Activated CD4-positive, alpha-beta T cell treated with anti-CD3 and anti-CD28 coated beads, Interleukin-2, amount 50 U/mL, for 48 hours (primary cell): ENCODE results near the gene SDCBP2.
"Not testable (repeated sequence)": the region's sequence is repeated elsewhere in the genome, so short reads cannot be mapped to it uniquely, and the experiment has no call there.

Source experiments
- DNase-seq, 2 experiments: peaks; one replicate each; pipeline ENCODE4 v3.0.0-alpha.2; 2020

Gene SDCBP2

DNA sequence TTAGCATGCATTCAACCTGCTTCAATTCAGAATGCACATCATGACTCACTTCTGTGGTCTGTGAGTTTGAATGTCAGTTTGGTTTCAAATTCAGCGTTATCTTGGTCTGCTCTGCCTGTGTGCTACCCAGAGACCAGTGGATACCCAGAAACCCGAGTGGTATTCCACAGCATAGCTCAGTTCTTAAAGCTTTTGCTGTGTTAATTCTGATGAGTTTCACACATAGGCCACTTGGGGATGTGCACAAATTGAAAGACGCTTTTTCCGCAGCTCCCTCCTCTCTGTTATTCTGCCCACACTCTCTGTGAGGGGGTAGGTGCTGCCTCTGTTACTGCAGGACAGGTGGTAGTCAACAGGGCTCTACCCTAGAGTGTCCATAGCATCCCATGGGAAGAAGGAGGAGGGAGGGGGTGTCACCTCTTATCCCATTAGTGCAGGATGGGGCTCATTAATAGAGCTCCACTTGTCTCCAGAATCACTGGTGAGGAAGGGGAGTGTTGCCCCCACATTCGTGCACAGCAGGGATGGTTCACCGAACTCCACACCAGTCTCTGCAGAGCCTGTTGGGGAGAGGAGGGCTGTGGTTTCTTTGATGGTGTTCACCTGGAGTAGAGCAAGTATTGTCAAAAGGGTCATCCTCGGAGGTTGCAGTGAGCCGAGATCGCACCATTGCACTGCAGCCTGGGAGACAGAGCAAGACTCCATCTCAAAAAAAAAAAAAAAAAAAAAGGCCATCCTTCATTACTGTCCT, 29.2 kb upstream of the SDCBP2 start:
- DNase-seq = peak; percentile 12 to 52

- no peak for DNase-seq
Observed at GRCh38 chr20:1353956-1354355, 25.0 kb upstream of the SDCBP2 start.

DNA sequence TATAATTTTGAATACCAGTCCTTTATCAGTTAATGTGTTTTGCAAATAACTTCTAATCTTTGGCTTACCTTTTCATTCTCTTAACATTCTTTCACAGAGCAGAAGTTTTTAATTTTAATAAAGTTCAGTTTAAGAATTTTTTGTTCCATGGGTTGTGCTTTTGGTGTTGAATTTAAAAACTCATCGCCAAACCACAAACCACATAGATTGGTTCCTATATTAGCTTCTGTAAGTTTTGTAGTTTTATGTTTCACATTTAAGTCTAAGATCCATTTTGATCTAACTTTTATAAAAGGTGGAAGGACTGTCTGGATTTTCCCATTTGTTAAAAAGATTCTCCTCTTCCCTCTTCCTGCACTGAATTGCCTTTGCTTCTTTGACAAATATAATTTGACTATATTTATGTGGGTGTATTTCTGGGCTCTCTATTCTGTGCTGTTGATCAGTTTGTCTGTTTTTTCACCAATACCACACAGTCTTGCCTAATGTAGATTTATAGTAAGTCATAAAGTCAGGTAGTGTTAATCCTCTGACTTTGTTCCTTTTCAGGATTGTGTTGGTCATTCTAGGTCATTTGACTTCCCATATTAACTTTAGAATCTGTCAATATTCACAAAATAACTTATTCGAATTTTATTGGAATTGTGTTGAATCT, 17.5 kb upstream of the SDCBP2 start:
- DNase-seq = no peak

GRCh38 chr20:1345756-1346093, 16.8 kb upstream of the SDCBP2 start:
- DNase-seq = no peak

GRCh38 chr20:1345030-1345755, 16.3 kb upstream of the SDCBP2 start:
- peak in 1 of 2 experiments; percentile 2 for DNase-seq

GRCh38 chr20:1343446-1344124, 14.6 kb upstream of the SDCBP2 start:
- DNase-seq = not testable (repeated sequence)

- DNase-seq = no peak
Observed at GRCh38 chr20:1341561-1342265, 12.8 kb upstream of the SDCBP2 start.

GRCh38 chr20:1338801-1339200, 9.9 kb upstream of the SDCBP2 start:
- DNase-seq = no peak

DNA sequence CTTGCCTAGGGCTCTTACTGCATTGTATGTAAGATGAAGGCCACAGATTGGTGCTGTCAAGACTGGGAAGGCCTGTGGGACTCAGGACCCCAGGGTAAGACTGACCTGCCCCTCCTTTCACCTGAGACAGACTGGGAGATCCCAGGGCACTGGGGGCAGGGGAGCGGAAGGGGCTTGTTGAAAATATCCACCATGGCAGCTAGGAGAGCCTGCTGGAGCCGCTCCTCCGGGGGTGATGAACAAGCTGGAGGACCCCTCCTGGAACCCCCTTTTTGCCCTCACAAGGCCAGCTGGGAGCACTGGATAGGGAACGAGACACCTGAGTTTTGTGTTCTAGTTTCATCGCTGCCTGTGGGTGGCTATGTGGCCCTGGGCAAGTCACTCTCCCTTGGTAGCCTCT, 9.2 kb upstream of the SDCBP2 start:
- no peak for DNase-seq

- DNase-seq = no peak
Observed at GRCh38 chr20:1337441-1337840, 8.5 kb upstream of the SDCBP2 start.

GRCh38 chr20:1336699-1337367, 7.9 kb upstream of the SDCBP2 start:
- peak in 1 of 2 experiments; percentile 2 for DNase-seq

DNA sequence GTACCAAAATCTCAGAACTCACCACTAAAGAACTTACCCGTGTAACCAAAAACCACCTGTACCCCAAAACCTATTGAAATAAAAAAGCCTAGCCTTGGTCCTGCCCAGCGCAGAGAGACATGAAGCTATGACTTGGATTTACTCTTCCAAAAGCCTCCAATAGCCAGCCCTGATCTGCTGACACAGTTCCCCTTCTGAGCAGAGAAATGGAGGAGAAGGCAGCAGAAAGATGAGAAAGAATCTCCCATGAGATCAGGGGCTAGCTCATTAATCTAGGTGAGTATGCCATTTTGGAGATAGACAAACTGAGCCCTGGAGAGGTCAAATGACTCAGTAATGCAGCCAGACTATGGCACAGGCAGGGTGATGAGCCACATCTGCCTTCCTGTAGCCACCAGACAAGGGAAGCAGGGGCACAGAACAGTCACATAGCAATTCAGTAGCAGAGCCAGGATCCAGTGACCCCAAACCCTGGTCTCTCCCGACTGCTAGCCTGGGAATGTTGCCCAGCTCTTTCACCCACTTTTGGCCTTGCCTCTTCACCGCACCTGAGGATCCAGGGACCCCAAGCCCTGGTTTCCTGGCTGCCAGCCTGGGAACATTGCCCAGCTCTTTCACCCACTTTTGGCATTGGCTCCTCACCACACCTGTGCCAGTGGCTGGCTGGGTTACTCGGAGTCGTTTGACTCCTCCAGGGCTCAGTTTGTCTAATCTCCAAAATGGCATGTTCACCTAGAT, 7.2 kb upstream of the SDCBP2 start:
- peak in 1 of 2 experiments; percentile 11 for DNase-seq

GRCh38 chr20:1334761-1335160, 5.8 kb upstream of the SDCBP2 start:
- peak in 1 of 2 experiments; percentile 3 for DNase-seq

- no peak for DNase-seq
Observed at GRCh38 chr20:1334370-1334731, 5.4 kb upstream of the SDCBP2 start.

DNA sequence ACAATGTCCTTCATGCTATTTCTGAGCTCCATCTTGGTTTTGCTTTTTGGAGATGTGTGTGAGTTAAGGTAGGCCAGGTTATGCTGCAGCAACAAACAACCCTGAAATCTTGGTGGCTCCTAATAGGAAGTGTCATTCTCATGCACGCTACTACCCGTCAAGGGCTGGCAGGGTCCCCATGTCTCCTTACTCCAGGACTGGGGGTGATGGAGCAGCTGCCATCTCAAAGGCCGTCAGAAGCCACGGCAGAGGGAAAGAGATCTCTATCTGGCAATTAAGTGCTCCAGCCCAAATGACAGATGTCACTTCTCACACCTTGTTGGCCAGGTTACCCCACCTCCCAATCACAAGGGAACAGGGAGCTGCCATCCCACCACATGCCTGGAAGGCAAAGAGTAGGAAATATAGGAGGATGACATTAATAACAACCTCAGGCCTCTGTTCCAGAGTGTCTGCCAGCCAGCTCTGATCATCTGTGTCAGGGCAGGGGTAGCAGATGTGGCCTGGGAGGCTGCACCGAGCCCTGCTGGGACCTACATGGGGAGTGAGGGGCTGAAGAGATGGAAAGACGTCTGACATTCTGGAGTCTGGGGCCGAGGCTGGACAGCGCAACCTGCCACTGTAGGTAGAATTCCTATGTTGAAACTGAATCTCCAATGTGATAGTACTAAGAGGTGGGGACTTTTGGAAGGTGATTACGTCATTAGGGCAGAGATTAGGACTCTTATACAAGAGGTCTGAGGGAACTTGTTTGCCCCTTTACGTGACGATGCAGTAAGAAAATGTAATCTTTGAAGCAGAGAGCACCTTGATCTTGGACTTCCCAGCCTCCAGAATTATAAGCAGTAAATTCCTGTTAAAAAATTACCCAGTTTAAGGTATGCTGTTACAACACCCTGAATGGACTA, 4.8 kb upstream of the SDCBP2 start:
- DNase-seq = peak in 1 of 2 experiments; percentile 1

GRCh38 chr20:1332749-1333300, 3.9 kb upstream of the SDCBP2 start:
- DNase-seq = peak in 1 of 2 experiments; percentile 3

GRCh38 chr20:1331801-1332453, 3.0 kb upstream of the SDCBP2 start:
- DNase-seq = peak in 1 of 2 experiments; percentile 2

- DNase-seq = peak in 1 of 2 experiments; percentile 1
Observed at GRCh38 chr20:1331101-1331500, 2.2 kb upstream of the SDCBP2 start.
